HG03457 (cell line): ENCODE measurements around the gene MYO1H.
"Not testable (repeated sequence)": the region's sequence is repeated elsewhere in the genome, so short reads cannot be mapped to it uniquely, and the experiment has no call there.

Source experiments
- ATAC-seq: cut with Tn5 transposase; IDR thresholded peaks from one replicate; pipeline ENCODE4 v1.9.1; 2021; ENCODE audit warnings: moderate number of reproducible peaks; ENCODE audit not compliant: unreplicated experiment

The MYO1H gene, protein sequence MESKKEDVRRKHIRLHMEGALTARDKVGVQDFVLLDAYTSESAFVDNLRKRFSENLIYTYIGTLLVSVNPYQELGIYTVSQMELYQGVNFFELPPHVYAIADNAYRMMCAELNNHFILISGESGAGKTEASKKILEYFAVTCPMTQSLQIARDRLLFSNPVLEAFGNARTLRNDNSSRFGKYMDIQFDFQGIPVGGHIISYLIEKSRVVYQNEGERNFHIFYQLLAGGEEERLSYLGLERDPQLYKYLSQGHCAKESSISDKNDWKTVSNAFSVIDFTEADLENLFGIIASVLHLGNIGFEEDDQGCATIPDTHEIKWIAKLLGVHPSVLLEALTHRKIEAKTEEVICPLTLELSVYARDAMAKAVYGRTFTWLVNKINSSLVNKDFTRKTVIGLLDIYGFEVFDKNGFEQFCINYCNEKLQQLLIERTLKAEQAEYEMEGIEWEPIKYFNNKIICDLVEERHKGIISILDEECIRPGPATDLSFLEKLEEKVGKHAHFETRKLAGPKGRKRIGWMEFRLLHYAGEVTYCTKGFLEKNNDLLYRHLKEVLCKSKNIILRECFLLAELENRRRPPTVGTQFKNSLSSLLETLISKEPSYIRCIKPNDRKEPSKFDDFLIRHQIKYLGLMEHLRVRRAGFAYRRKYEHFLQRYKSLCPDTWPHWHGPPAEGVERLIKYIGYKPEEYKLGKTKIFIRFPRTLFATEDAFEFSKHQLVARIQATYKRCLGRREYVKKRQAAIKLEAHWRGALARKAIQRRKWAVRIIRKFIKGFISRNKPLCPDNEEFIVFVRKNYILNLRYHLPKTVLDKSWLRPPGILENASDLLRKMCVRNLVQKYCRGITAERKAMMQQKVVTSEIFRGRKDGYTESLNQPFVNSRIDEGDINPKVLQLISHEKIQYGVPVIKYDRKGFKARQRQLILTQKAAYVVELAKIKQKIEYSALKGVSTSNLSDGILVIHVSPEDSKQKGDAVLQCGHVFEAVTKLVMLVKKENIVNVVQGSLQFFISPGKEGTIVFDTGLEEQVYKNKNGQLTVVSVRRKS

DNA sequence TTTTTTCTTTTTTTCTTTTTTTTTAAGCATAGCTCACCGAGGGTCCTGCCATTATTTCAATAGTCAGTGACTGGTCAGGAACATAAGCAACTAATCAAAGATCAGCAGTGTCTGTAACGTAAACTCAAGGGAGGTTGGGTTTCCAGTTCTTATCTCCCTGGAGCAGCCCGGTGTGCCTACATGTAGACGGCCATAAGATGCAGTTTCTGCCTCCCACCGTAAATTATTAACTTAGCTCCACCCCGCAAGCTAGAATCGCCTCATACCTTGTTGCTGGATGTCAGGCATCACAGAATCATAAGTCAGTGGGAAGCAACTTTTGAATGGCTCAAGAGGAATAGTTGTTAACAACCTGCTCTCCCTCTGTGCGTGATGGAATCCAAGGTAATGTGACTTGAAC lies at the start of gene MYO1H:
MYO1H (plus strand) TSS at position 312 of the 400 bp plus-strand sequence; CDS start at position 373, 61 bp downstream.
- no peak for ATAC-seq

DNA sequence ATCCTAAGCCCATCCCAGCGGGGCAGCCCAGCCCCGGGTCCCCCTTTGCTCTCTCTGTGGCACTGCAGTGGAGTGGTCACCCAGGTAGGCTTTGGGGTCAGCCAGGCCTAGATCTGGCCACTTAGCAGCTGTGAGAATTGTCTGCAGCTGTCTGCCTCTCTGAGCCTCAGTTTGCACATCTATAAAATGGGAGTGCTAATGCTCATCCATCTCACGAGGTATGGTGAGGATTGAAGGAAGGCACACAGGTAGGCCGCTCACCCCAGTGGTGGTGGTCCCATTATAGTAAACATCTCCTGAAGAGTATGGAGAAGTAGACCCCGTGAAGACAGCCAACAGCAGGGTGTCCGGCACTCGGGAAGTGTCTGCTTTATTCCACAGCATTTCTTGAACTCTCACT lies 47.9 kb upstream of the MYO1H start:
- no peak for ATAC-seq

- ATAC-seq, result no peak
Measured at GRCh38 chr12:109301643-109302168, 46.0 kb upstream of the MYO1H start.

- ATAC-seq, result no peak
Measured at GRCh38 chr12:109302358-109302757, 45.3 kb upstream of the MYO1H start.

- no peak for ATAC-seq
Measured at GRCh38 chr12:109302770-109303169, 44.9 kb upstream of the MYO1H start.

DNA sequence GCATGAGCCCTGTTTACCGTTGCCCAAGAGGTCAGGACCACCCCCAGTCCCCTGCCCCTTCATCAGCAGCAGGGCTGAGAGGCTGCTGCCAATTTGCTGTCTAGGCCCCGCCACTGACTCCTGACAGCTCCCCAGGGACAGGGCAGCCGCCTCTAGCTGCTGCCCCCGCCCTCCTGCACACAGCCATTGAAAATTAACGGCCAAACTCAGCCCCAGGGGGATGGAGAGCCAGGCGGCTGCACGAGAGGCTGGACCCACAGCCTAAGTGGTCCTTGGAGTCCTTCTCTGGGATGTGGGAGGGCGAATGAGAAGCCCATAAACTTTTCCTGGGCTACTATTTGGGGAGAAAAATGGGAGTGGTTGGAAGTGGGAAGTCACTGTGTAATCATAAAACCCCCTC lies 43.2 kb upstream of the MYO1H start:
- ATAC-seq, result no peak

DNA sequence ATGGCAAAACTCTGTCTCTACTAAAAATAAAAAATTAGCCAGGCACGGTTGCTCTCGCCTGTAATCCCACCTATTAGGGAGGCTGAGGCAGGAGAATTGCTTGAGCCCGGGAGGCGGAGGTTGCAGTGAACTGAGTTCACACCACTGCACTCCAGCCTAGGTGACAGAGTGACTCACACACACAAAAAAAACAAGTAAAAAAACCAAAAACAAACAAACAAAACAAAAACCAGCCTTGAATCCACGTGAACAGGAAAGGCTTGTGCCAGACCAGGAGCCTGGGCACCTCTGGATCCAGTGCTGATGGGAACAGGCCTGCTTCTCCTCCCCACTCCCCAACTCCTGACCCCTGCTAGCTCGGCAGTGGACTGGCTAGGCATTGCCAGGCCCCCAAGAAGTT lies 42.2 kb upstream of the MYO1H start:
- no peak for ATAC-seq

DNA sequence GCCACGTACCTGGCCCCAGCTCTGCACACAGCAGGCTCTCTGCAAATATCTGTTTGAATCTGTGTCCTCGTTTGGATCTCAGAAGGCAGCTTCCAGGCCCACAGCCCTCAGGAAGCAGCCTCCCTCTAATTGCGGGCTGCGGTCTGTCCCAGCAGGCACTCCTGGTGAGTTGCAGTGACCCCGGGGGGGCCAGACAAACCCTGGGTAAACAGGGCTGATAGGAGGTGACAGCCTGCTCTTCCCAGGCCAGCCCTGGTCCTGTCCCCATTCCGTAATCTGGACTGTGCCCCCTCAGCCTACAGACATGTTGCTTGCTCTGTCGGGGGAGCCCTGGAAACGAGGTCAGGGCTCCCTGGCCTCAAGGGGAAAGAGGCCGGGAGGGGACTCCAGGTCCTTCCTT lies 40.6 kb upstream of the MYO1H start:
- ATAC-seq, result no peak

DNA sequence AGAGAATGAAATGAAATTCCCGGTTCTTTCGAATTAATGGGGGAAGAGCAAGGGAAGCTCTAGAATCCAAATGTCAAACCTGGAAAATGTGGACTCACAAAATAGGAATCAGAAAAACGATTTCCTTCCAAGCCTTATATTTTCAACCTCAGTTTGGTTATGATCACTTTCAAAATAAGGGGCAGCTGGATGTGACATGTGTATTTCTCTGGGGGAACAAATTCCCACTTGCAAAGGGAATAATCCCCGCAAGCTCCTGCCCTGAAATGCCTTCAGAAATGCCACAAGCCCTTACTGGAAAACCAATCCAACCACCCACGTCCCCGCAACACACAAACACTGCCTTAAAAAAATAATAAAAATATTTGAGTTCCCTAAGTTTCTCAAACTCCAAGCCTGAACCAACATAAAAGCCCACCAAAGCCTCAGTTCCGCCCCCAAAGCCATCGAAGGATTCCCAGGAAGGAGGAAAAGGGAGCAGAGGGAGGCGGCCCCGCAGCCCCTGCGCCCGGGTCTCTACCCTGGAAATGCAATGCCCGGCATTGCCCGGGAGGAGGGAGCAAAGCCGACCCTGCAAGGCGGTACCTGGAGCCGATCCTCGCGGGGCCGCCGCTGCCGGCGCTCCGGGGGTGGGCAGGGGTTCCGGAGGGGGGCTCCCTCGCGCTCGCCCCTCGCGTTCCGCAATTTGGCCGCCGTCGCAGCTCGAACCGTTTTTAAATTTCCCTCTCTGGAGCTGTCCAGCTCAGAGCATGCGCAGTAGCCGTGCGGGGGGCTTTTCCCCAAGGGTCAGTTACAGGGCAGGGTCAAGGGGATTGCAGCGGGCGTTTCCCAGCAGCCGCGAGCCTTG lies 38.9 kb upstream of the MYO1H start, which contains the start of gene FOXN4:
FOXN4 (minus strand) TSS at position 751 of the 847 bp plus-strand sequence. CDS start 963 bp downstream, outside the sequence.
- no peak for ATAC-seq

DNA sequence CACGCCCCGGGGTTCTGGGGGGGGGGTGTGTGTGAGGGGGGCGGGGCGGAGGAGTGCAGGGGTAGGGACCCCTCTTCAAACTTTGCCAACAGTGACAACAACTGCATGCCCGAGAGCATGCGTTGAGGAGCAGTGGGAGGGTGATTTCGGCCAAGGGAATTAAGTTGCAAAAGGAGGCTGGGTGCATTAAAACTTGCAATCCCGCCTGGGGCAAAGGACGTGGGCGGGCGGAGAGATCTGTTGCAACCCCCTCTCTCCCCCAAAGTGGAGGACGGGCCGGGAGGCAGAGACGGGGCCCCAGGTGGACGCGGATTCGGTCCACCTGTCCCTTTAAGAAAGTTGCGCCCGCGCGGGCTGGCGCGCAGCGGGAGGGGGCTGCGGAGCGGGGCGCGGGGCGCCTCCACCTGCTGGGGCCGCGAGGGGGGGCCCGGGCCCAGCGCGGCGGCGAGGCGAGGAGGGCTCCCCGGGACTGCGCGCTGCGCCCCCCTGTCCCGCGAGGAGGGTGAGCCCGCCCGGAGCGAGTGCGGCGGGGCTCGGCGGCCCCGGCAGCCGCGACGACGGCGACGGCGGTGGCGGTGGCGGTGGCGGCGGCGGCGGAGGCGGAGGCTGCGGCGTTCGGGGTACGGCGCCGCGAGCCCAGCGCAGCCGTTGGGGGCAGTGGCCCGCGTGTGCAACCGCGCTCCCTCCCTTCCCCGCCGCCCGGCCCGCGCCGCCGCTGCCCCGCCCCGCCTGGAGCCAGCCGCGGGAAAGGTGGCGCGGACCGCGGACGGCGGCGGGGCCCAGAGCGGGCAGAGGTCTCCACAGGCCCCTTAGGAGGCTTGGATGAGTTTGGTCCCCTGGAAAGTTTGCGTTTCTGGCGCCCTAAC lies 38.1 kb upstream of the MYO1H start:
- no peak for ATAC-seq

DNA sequence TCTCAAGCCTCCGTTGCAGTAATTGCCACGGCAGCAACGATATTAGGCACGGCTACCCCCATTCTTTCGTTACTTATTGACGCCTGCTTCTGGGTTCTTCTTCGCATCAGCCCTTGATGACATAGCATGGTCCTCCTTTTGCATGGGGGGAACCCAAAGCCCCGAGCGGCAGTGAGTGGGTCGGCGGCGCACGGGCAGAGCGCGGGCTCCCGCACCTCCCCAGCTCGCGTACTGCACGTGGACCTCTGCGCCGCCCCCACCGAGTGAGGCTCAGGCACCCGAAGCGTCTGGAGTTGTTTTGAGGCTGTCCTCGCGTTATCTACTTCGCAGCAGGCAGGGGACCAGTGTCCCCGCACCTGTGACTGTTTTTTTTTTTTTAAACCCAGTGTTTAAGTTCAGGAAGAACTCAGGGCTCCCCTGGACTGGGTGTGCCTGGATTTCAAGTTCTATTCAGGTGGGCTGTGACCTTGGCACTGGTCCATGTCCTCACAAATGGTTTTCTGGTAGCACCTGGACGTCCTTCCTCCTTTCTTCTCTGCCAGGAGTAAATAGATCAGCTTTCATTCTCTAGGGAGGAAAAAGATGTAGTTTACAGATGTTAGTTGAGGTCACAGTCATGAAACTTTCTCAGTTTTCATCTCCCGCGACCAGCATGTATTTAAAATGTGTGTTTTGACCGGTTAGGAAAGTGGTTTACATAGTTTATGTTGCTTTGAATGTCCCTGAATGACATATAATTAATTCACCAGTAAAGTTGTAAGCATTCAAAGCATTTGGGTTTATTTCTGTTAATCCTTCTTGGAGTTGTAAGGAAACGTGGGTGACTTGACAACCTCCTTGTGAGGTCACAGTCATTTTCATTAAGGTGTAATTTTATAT lies 37.2 kb upstream of the MYO1H start:
- ATAC-seq, result no peak

DNA sequence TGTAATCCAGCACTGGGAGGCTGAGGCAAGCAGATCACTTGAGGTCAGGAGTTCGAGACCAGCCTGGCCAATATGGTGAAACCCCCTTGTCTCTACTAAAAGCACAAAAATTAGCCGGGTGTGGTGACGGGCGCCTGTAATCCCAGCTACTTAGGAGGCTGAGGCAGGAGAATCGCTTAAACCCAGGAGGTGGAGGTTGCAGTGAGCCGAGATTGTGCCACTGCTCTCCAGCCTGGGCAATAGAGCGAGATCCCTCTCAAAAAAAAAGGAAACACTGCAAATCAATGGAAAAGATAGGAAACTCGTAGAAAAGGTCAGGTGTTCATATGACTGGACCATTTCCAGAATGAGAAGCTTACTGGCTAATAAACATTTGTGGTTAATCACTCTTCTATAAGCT lies 26.4 kb upstream of the MYO1H start:
- not testable (repeated sequence) for ATAC-seq

DNA sequence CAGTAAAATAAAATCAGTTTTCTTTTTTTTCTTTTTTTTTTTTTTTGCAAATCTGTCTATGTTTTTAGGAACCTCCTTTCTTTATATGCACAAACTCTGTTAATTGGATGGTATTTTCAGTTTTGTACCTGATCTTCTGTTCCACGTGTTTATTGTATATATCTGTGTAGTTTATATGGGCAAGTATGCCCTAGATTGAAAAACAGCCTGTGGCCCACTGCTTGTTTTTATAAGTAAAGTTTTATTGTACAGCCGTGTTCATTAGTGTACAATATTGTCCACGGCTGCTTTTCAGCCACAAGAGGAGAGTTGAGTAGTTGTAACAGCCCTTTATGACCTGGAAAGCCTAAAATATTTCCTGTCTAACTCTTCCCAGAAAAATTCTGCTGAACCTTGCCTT lies 18.7 kb upstream of the MYO1H start:
- no peak for ATAC-seq

DNA sequence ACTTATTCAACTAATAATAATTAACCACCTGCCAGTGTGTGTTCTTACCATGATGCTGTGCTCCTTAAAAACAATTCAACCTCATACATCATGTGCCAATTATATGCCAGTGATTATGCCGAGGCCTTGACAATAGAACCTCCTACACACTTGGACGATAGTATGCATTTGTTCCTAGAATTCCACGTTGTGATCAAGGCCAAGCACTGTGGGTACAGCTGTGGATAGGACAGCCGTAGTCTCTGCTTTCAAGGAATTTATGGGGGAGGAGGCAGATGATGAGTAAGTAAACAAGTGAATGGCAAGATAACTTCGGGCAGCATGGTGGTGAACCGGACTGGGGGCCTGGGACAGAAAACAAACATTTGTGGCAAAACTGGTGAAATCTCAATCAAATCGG lies 18.0 kb upstream of the MYO1H start:
- no peak for ATAC-seq

DNA sequence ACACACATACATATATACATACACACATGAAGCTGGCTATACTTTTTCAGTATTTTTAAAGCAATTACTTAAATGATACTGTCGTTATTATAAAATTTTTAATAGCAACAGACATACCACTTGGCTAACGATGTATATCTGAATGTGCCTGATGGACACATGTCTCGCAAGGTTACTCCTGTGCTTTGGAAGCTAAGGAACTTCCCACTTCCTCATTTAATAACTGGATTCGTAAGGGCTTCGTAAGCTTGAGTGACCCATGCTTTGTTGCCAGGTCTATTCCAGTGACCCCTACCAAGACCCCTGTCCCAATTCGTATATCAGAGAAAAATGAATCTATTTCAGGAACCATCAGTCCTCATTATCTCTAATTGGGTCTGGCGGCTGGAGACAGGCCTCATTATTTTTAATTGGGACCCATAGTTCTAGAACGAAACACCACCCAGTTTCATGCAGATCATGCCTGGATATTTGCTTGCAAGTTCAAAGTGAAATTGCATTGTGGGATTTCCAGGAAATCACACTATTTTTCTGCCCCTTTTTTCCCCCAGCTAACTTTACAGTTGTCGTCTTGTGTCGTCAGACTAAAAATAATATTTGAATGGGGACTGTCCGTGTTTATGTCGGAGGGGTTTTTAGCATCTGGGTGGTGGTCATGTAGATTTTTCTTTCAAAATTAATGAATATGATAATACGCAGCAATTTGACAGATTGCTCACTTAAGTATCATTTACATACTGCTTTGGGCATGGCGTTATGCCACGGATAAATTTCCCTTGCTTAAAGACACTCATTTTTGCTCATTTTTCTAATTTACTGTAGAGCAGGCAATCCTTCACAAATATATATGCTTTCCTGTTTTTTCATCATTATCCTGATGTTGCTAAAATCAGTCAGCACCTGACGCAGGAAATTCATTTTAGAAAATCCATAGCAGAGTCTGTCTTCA lies 17.1 kb upstream of the MYO1H start:
- no peak for ATAC-seq

DNA sequence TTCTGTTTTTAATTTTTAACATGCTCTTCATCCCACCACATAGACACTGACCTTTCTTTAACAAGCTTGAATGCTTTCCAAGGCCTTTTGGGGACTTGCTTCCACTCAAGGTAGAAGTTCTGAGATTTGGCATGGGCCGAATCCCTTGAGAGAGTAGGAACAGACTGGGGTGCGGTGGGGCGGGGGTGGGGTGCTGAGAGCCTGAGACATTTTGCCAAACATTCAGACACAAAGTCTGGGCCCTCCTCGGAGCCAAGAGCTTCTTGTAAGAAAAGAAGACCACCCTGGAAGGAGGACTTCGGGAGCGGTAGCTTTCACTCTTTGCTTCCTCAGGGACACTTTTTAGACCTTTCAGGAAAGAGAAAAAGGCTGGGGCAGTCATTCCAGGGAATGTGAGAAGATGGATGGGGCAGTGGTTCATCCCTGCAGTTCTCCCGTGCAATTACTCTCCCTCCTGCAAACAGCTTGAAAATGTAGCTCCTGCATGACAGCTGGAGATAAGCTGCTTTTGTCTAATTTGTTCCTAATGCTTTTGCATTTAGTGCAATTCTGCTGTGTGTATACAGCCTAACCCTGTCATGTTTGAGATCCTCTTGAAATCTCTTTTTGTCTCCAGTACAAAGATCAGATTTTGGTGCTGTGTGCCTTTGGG lies 16.3 kb upstream of the MYO1H start:
- no peak for ATAC-seq

- ATAC-seq, result no peak
Measured at GRCh38 chr12:109334887-109335286, 12.8 kb upstream of the MYO1H start.
